Ascending aorta (tissue), 2 donors: ENCODE data around the gene UBQLN1. TPM values are rescaled to one million over a fixed set of nuclear protein-coding genes. Genes with fewer than 3 reads are reported as not detected.

Source experiments
- DNase-seq, 2 donors: peaks; one replicate each; pipeline ENCODE4 v3.0.0-alpha.2; 2019; ENCODE audit warnings: low spot score in 2 of 2
- H3K27ac ChIP-seq, 2 donors: fragments of 200-600 bp; sonication (generic); one replicate each; pipeline ENCODE4 v1.5.1; 2016 to 2017; ENCODE audit warnings: mild to moderate bottlenecking in 1 of 2
- H3K27me3 ChIP-seq: fragments of 200-600 bp; sonication (generic); one replicate; pipeline ENCODE4 v1.5.1; 2017
- H3K36me3 ChIP-seq, 2 donors: fragments of 200-600 bp; sonication (generic); one replicate each; pipeline ENCODE4 v1.5.1; 2016
- H3K4me1 ChIP-seq, 2 donors: fragments of 200-600 bp; sonication (generic); one replicate each; pipeline ENCODE4 v1.5.1; 2016 to 2017; ENCODE audit warnings: mild to moderate bottlenecking in 1 of 2
- H3K4me3 ChIP-seq, 2 donors: fragments of 200-600 bp; sonication (generic); one replicate each; pipeline ENCODE4 v1.5.1; 2016 to 2017; ENCODE audit warnings: mild to moderate bottlenecking in 1 of 2
- H3K9me3 ChIP-seq, 2 donors: fragments of 200-600 bp; sonication (generic); one replicate each; pipeline ENCODE4 v1.5.1; 2016
- intact Hi-C: fragments of 100-400 bp; cut with DNase I; formaldehyde crosslinking; loops from one replicate; pipeline ENCODE4 v1.15.1; 2023
- total RNA-seq: library from RNA; depleted of rRNA; stranded (reverse); fragments of >200 nt; gene quantifications from one replicate; pipeline ENCODE4 v1.1.0, GENCODE V29; 2016
- TF ChIP-seq, protein P1 (sequence below), 3 experiments: fragments of 200-600 bp in 2 of 3; fragments of 450-650 bp in 1 of 3; sonication (generic) in 2 of 3; IDR thresholded peaks; one replicate each; pipeline ENCODE4 v1.5.1; 2016 to 2019; ENCODE audit warnings: antibody characterized with exemption in 3 of 3, mild to moderate bottlenecking in 1 of 3, moderate library complexity in 1 of 3

The UBQLN1 gene
- total RNA-seq, 1 donor from 2014 or later, result 118 TPM

DNA sequence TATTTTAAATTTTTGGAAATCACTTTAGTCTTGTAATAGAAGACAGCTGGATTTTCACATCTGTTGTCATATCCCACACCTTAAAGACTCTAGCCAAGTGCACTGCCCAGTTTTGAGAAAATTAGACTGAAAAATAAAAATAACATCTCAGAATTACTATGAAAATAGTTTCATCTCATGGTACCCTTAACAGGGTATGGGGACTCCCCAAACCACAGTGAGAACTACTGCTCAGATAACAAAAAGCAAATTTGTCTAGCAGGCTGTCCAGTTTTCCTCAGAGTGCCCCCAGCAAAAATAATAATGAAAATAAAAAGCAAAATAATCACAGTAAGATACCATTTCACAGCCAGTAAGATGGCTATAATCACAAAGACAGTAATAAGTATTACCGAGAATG is 6.5 kb downstream of the UBQLN1 start:
- Histone ChIP-seq H3K27me3 (no peaks in the 10 kb centered on the region), H3K9me3 (no peaks in the 10 kb centered on the region), H3K4me3 (no peak overlapping the region), H3K36me3 (no peaks in the 10 kb centered on the region), H3K27ac (peak overlapping the region in 1 of 2 donors; percentile 22), H3K4me1 (peaks cover 0 to 15% of the 10 kb centered on the region in 2 donors)
- DNase-seq, result no peak
- TF ChIP-seq, protein P1, sequence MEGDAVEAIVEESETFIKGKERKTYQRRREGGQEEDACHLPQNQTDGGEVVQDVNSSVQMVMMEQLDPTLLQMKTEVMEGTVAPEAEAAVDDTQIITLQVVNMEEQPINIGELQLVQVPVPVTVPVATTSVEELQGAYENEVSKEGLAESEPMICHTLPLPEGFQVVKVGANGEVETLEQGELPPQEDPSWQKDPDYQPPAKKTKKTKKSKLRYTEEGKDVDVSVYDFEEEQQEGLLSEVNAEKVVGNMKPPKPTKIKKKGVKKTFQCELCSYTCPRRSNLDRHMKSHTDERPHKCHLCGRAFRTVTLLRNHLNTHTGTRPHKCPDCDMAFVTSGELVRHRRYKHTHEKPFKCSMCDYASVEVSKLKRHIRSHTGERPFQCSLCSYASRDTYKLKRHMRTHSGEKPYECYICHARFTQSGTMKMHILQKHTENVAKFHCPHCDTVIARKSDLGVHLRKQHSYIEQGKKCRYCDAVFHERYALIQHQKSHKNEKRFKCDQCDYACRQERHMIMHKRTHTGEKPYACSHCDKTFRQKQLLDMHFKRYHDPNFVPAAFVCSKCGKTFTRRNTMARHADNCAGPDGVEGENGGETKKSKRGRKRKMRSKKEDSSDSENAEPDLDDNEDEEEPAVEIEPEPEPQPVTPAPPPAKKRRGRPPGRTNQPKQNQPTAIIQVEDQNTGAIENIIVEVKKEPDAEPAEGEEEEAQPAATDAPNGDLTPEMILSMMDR (IDR thresholded peaks at IDR 0.05), result no peak
- intact Hi-C loops, result loop anchor here (5.0 to 10.0 kb wide), 2 partner anchors 211 to 366 kb away; no protein-coding TSS in a partner anchor

DNA sequence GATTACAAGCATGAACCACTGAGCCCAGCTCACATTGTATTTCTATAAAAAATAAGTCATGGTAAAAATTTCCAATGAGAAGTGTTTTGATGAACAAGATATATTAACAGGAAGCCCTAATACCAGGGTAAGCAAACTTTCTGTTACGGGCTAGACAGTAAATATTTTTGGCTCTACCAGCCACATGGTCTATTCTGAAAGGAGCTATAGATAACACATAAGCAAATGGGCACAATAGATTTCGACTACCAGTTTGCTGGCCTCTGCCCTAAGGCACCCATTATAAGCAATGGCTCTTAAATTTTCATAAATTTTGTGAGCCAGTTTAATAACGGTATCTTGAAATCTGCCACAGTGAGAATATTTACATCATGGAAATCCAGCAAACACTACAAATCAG is 8.1 kb downstream of the UBQLN1 start:
- Histone ChIP-seq H3K36me3 (no peaks in the 10 kb centered on the region), H3K4me1 (peaks cover 0 to 16% of the 10 kb centered on the region in 2 donors), H3K27me3 (no peaks in the 10 kb centered on the region), H3K27ac (no peak overlapping the region), H3K9me3 (no peaks in the 10 kb centered on the region), H3K4me3 (no peak overlapping the region)
- DNase-seq, result no peak
- TF ChIP-seq, protein P1 (IDR thresholded peaks at IDR 0.05), result no peak
- intact Hi-C loops, result loop anchor here (5.0 to 10.0 kb wide), 2 partner anchors 213 to 365 kb away; no protein-coding TSS in a partner anchor

DNA sequence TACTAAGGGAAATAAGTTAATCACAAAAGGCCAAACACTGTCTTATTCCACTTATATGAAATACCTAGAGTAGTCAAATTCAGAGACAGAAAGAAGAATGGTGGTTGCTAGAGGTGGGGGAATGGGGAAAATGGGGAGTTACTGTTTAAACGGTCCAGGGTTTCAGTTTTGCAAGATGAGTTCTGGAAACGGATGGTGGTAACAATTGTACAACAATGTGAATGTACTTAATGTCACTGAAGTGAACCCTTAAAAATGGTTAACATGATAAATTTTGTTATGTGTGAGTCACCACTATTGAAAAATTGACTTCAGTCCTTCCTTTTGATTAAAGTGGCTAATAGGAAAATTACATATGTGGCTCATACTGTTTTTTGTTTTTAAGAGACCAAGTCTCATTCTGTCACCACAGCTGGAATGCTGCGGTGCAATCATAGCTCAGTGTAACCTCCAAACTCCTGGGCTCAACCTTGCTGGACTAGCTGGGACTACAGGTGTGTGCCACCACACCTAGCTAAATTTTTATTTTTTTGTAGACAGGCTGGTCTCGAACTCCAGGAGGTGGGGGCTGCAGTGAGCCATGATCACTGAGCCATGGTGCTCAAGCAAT is 8.7 kb downstream of the UBQLN1 start:
- Histone ChIP-seq H3K27ac (no peak overlapping the region), H3K4me1 (peaks cover 0 to 17% of the 10 kb centered on the region in 2 donors), H3K27me3 (no peaks in the 10 kb centered on the region), H3K9me3 (no peaks in the 10 kb centered on the region), H3K36me3 (no peaks in the 10 kb centered on the region), H3K4me3 (no peak overlapping the region)
- TF ChIP-seq, protein P1 (IDR thresholded peaks at IDR 0.05), result no peak
- DNase-seq, result no peak
- intact Hi-C loops, result no loop called here

DNA sequence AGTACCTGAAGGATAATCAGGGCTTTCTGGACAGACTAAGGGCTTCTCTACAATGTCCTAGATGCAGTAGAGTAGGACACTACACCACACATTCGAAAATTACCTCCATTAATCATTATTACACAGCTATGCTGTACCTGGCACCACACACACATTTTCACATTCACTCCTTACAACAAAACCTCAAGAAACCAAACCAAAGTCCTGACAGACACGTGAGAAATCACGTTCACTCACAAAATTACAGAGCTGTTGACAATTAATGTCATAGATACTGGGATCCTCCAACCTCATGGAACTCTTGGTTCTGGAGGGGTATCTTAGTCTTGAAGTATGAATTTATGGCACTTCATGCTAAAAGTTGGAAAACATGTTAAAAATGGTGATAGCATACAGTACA is 16.3 kb downstream of the UBQLN1 start:
- intact Hi-C loops, result no loop called here
- no peaks in the 10 kb centered on the region for H3K36me3 ChIP-seq
- no peak overlapping the region for H3K4me3 ChIP-seq
- H3K27me3 ChIP-seq, result no peaks in the 10 kb centered on the region
- peaks cover 0 to 4% of the 10 kb centered on the region in 2 donors for H3K4me1 ChIP-seq
- no peak for DNase-seq
- H3K27ac ChIP-seq, result no peak overlapping the region
- TF ChIP-seq, protein P1 (IDR thresholded peaks at IDR 0.05), result no peak
- no peaks in the 10 kb centered on the region for H3K9me3 ChIP-seq

DNA sequence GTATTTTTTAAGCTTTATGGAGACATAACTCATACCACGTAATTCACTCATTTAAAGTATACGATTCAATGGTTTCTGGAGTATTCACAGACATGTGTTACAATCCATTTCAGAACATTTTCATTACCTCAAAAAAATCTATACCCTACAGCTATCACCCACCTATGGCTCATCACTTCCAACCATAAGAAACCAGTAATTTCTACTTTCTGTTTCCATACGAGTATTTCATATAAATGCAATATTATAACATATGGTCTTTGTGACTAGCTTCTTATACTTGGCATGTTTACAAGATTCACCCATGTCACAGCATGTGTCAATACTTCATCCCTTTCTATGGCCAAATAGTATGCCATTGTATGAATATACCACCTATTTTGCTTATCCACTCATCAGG is 18.8 kb downstream of the UBQLN1 start:
- no peak overlapping the region for H3K4me3 ChIP-seq
- H3K27me3 ChIP-seq, result no peaks in the 10 kb centered on the region
- H3K9me3 ChIP-seq, result no peaks in the 10 kb centered on the region
- TF ChIP-seq, protein P1 (IDR thresholded peaks at IDR 0.05), result no peak
- H3K36me3 ChIP-seq, result peaks cover 0 to 4% of the 10 kb centered on the region in 2 donors
- intact Hi-C loops, result no loop called here
- H3K27ac ChIP-seq, result no peak overlapping the region
- DNase-seq, result no peak
- H3K4me1 ChIP-seq, result peaks cover 0 to 2% of the 10 kb centered on the region in 2 donors
